IMR-90 (cell line): Measurements from ENCODE around the gene SLC40A1. TPM values are rescaled to one million over a fixed set of nuclear protein-coding genes. Genes with fewer than 3 reads are reported as not detected.

Source experiments
- ATAC-seq: fragments of 200-7000 bp; cut with Tn5 transposase; 2 replicates; pipeline ENCODE4 v1.9.1; 2020; ENCODE audit warnings: low read depth, mild to moderate bottlenecking, moderate library complexity
- BruUV-seq: library from RNA; stranded (reverse); fragments of 400-500 nt; replicated peaks from 2 replicates; lab custom pipeline; 2021; lab: Mats Ljungman, UMichigan
- CTCF ChIA-PET: fragments of 300-600 bp; formaldehyde crosslinking; extraction: SDS; loops from one replicate; lab custom pipeline; 2021; ENCODE audit warnings: antibody characterized with exemption; lab: Yijun Ruan, JAX
- POLR2A ChIA-PET: fragments of 300-600 bp; sonication (Branson Sonifier 250); formaldehyde crosslinking; loops from one replicate; lab custom pipeline; 2022; ENCODE audit warnings: antibody characterized with exemption; ENCODE audit not compliant: unreplicated experiment; lab: Charles Lee
- DNase-seq: peaks from one replicate; pipeline ENCODE4 v3.0.0; 2013
- H2AFZ ChIP-seq: replicated peaks from 2 replicates; pipeline ENCODE3; 2013; ENCODE audit warnings: low read length, mild to moderate bottlenecking; ENCODE audit not compliant: poor library complexity
- H2AK5ac ChIP-seq: 2 replicates; pipeline ENCODE4 v1.6.1; 2013; ENCODE audit warnings: low read depth, low read length, inconsistent platforms
- H2AK9ac ChIP-seq: replicated peaks from 2 replicates; pipeline ENCODE3; 2013; ENCODE audit warnings: mild to moderate bottlenecking, low read depth, low read length, moderate library complexity; ENCODE audit not compliant: poor library complexity
- H2BK120ac ChIP-seq: 2 replicates; pipeline ENCODE4 v1.6.1; 2013; ENCODE audit warnings: low read depth, low read length, inconsistent platforms
- H2BK15ac ChIP-seq: 3 replicates; pipeline ENCODE4 v1.6.1; 2013; ENCODE audit warnings: low read depth, low read length, inconsistent platforms
- H2BK20ac ChIP-seq: 2 replicates; pipeline ENCODE4 v1.6.1; 2013; ENCODE audit warnings: low read depth, mild to moderate bottlenecking, inconsistent platforms, low read length, moderate library complexity
- H2BK5ac ChIP-seq: 2 replicates; pipeline ENCODE4 v1.6.1; 2013; ENCODE audit warnings: mild to moderate bottlenecking, low read depth, low read length, inconsistent platforms; ENCODE audit not compliant: poor library complexity, severe bottlenecking
- H3K14ac ChIP-seq: replicated peaks from 2 replicates; pipeline ENCODE4 v1.6.1; 2013; ENCODE audit warnings: low read depth, low read length, inconsistent platforms
- H3K18ac ChIP-seq: 2 replicates; pipeline ENCODE4 v1.6.1; 2013; ENCODE audit warnings: low read depth, low read length, control low read depth
- H3K23ac ChIP-seq: 2 replicates; pipeline ENCODE4 v1.6.1; 2013; ENCODE audit warnings: low read depth, low read length, inconsistent platforms
- H3K27ac ChIP-seq: 2 replicates; pipeline ENCODE4 v1.5.1; 2013; ENCODE audit warnings: mild to moderate bottlenecking, control low read depth, low read length; ENCODE audit not compliant: insufficient read depth
- H3K27me3 ChIP-seq: 2 replicates; pipeline ENCODE4 v1.6.1; 2013; ENCODE audit warnings: low read length; ENCODE audit not compliant: control insufficient read depth, insufficient read depth
- H3K36me3 ChIP-seq: 2 replicates; pipeline ENCODE4 v1.6.1; 2013; ENCODE audit warnings: low read length, mixed read lengths; ENCODE audit not compliant: control insufficient read depth, insufficient read depth
- H3K4ac ChIP-seq: 2 replicates; pipeline ENCODE4 v1.6.1; 2013; ENCODE audit warnings: low read depth, low read length, inconsistent platforms
- H3K4me1 ChIP-seq: 2 replicates; pipeline ENCODE4 v1.6.1; 2013; ENCODE audit warnings: low read length, mixed read lengths; ENCODE audit not compliant: control insufficient read depth, insufficient read depth
- H3K4me2 ChIP-seq: 2 replicates; pipeline ENCODE4 v1.6.1; 2013; ENCODE audit warnings: low read depth, mild to moderate bottlenecking, control low read depth, low read length, moderate library complexity
- H3K4me3 ChIP-seq: 2 replicates; pipeline ENCODE4 v1.5.1; 2013; ENCODE audit warnings: low read depth, mild to moderate bottlenecking, control low read depth, low read length, moderate library complexity; ENCODE audit not compliant: insufficient read depth
- H3K56ac ChIP-seq: 2 replicates; pipeline ENCODE4 v1.6.1; 2013; ENCODE audit warnings: low read length, inconsistent platforms; ENCODE audit not compliant: insufficient read depth; ENCODE audit errors: extremely low read depth
- H3K79me1 ChIP-seq, 2 experiments: 2 replicates each; pipeline ENCODE4 v1.6.1; 2013; ENCODE audit warnings: low read length in 2 of 2, inconsistent platforms in 1 of 2, low read depth in 1 of 2
- H3K9ac ChIP-seq: 2 replicates; pipeline ENCODE4 v1.6.1; 2013; ENCODE audit warnings: low read depth, low read length, control low read depth
- H3K9me1 ChIP-seq: 2 replicates; pipeline ENCODE4 v1.6.1; 2013; ENCODE audit warnings: low read length, inconsistent platforms; ENCODE audit not compliant: insufficient read depth
- H3K9me3 ChIP-seq: 2 replicates; pipeline ENCODE4 v1.6.1; 2013; ENCODE audit warnings: low read length; ENCODE audit not compliant: control insufficient read depth, insufficient read depth
- H4K20me1 ChIP-seq: 2 replicates; pipeline ENCODE4 v1.6.1; 2013; ENCODE audit warnings: low read length, inconsistent platforms; ENCODE audit not compliant: insufficient read depth
- H4K5ac ChIP-seq: 2 replicates; pipeline ENCODE4 v1.6.1; 2013; ENCODE audit warnings: mild to moderate bottlenecking, low read depth, low read length, control low read depth
- H4K8ac ChIP-seq, 2 experiments: 2 replicates each; pipeline ENCODE4 v1.6.1; 2013; ENCODE audit warnings: low read depth in 2 of 2, low read length in 2 of 2, control low read depth in 1 of 2, inconsistent platforms in 1 of 2
- H4K91ac ChIP-seq: 2 replicates; pipeline ENCODE4 v1.6.1; 2013; ENCODE audit warnings: low read depth, low read length, inconsistent platforms; ENCODE audit not compliant: insufficient read depth
- BHLHE40 ChIP-seq: fragments of 150-350 bp; IDR thresholded peaks from 2 replicates; pipeline ENCODE4 v1.6.1; 2016; ENCODE audit warnings: mild to moderate bottlenecking, low read depth, low read length
- CEBPB ChIP-seq: IDR thresholded peaks from 2 replicates; pipeline ENCODE4 v1.6.1; 2012; ENCODE audit warnings: low read depth, low read length, improper control_type of control experiment
- CHD1 ChIP-seq: IDR thresholded peaks from 2 replicates; pipeline ENCODE4 v1.6.1; 2012; ENCODE audit warnings: low read depth, low read length, improper control_type of control experiment
- CTCF ChIP-seq: conservative IDR thresholded peaks from 2 replicates; pipeline ENCODE4 v1.5.1; 2012; ENCODE audit warnings: mild to moderate bottlenecking, low read depth, low read length, improper control_type of control experiment
- FOS ChIP-seq: fragments of 150-350 bp; IDR thresholded peaks from 2 replicates; pipeline ENCODE4 v1.6.1; 2016; ENCODE audit warnings: low read depth, low read length
- MAFK ChIP-seq: IDR thresholded peaks from 2 replicates; pipeline ENCODE4 v1.6.1; 2012; ENCODE audit warnings: low read depth, low read length, improper control_type of control experiment
- MAZ ChIP-seq: IDR thresholded peaks from 2 replicates; pipeline ENCODE4 v1.6.1; 2012; ENCODE audit warnings: low read depth, mild to moderate bottlenecking, low read length, improper control_type of control experiment, moderate library complexity, borderline replicate concordance
- NFE2L2 ChIP-seq: fragments of 150-350 bp; IDR thresholded peaks from 2 replicates; pipeline ENCODE4 v1.6.1; 2016; ENCODE audit warnings: low read depth, mild to moderate bottlenecking, low read length
- RAD21 ChIP-seq: IDR thresholded peaks from 2 replicates; pipeline ENCODE4 v1.6.1; 2012; ENCODE audit warnings: low read length, improper control_type of control experiment
- RCOR1 ChIP-seq: IDR thresholded peaks from 2 replicates; pipeline ENCODE4 v1.6.1; 2012; ENCODE audit warnings: mild to moderate bottlenecking, low read length, improper control_type of control experiment; ENCODE audit not compliant: insufficient replicate concordance
- RFX5 ChIP-seq: IDR thresholded peaks from 2 replicates; pipeline ENCODE4 v1.8.0; 2012; ENCODE audit warnings: low read depth, mild to moderate bottlenecking, low read length, moderate library complexity
- SMC3 ChIP-seq: fragments of 150-350 bp; IDR thresholded peaks from 2 replicates; pipeline ENCODE4 v1.6.1; 2016; ENCODE audit warnings: low read depth, mild to moderate bottlenecking, antibody characterized with exemption, low read length, moderate library complexity
- WGBS, 2 experiments: methylation state at CpG; one replicate each; pipeline versions ENCODE4 v1.1.5 to v1.1.7; 2013; ENCODE audit warnings: missing lambda C conversion rate in 2 of 2; ENCODE audit not compliant: insufficient read length in 1 of 2; ENCODE audit errors: extremely low coverage in 2 of 2; 5-methylcytosine and 5-hydroxymethylcytosine counted together
- dilution Hi-C: fragments of 300-500 bp; cut with HindIII; formaldehyde crosslinking; loops from one replicate; pipeline ENCODE4 v1.14.3; 2018; ENCODE audit warnings: low sequenced_read_pairs; ENCODE audit not compliant: unreplicated experiment
- in situ Hi-C: fragments of 300-500 bp; cut with MboI; formaldehyde crosslinking; loops from 3 replicates; pipeline ENCODE4 v1.14.3; 2019; ENCODE audit warnings: low sequenced_read_pairs, inconsistent platforms, mixed read lengths
- intact Hi-C: fragments of 100-400 bp; cut with micrococcal nuclease; formaldehyde crosslinking; loops from 2 replicates; pipeline ENCODE4 v1.10.0; 2022
- polyA plus RNA-seq, 3 experiments: library from polyadenylated mRNA; depleted of rRNA; stranded (reverse); fragments of >200 nt; gene quantifications; 2 replicates each; pipeline ENCODE4 v1.2.3, GENCODE V29; 2012; ENCODE audit warnings: low replicate concordance in 1 of 3
- total RNA-seq: library from RNA; depleted of rRNA; stranded (reverse); fragments of >200 nt; gene quantifications from 2 replicates; pipeline ENCODE4 v1.2.3, GENCODE V29; 2012
- TF ChIP-seq, protein P1 (sequence below): fragments of 150-350 bp; IDR thresholded peaks from 2 replicates; pipeline ENCODE4 v1.6.1; 2016; ENCODE audit warnings: low read depth, mild to moderate bottlenecking, low read length, moderate library complexity, borderline replicate concordance

The SLC40A1 gene
- total and polyA plus RNA-seq, 2 of the 4 experiments (the other 2 are of a cell fraction) = 1.5 to 5.0 TPM

DNA sequence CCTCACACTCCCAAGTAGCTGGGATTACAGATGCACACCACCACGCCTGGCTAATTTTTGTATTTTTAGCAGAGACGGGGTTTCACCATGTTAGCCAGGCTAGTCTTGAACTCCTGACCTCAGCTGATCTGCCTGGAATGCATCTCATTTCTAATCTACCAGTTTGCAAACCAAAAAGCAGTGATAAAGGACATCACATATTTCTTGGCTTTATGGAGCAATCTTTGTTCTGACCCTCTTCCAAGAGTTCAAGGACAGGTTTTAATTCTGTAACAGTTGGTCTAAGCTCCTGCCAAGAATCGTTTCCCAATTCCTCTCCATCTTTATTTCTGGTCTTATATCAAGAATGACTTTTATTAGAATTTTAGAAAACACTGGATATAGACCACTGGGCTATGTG lies 67.7 kb downstream of the SLC40A1 start:
- H3K9me1 ChIP-seq = no peaks in the 10 kb centered on the region
- no peaks in the 10 kb centered on the region for H3K36me3 ChIP-seq
- TF ChIP-seq MAFK (no peak), MAZ (no peak), RFX5 (no peak), RCOR1 (no peak), FOS (no peak), RAD21 (no peak), BHLHE40 (no peak), CEBPB (no peak), NFE2L2 (no peak), CHD1 (no peak), SMC3 (no peak), CTCF (no peak)
- TF ChIP-seq, protein P1, sequence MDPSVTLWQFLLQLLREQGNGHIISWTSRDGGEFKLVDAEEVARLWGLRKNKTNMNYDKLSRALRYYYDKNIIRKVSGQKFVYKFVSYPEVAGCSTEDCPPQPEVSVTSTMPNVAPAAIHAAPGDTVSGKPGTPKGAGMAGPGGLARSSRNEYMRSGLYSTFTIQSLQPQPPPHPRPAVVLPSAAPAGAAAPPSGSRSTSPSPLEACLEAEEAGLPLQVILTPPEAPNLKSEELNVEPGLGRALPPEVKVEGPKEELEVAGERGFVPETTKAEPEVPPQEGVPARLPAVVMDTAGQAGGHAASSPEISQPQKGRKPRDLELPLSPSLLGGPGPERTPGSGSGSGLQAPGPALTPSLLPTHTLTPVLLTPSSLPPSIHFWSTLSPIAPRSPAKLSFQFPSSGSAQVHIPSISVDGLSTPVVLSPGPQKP = no peak
- no peak overlapping the region for H3K4me3 ChIP-seq
- H2AK5ac ChIP-seq = no peak overlapping the region
- no peak overlapping the region for H2AFZ ChIP-seq
- no peak overlapping the region for H2AK9ac ChIP-seq
- H4K20me1 ChIP-seq = no peaks in the 10 kb centered on the region
- dilution Hi-C loops (no loop called here), in situ Hi-C loops (no loop called here), intact Hi-C loops (no loop called here)
- no peaks in the 10 kb centered on the region for H3K27me3 ChIP-seq
- H4K5ac ChIP-seq = no peak overlapping the region
- BruUV-seq = no TSS peak
- H3K23ac ChIP-seq = no peak overlapping the region
- H3K14ac ChIP-seq = no peak overlapping the region
- no peak overlapping the region for H3K18ac ChIP-seq
- H3K4ac ChIP-seq = no peak overlapping the region
- H3K4me1 ChIP-seq = no peaks in the 10 kb centered on the region
- WGBS, 2 experiments = 100% methylated on average over 1 of the region's 3 CpGs; no CpG with 5 or more reads in 1 of the 2 experiments
- ChIA-PET CTCF (interaction anchor here (1.2 kb wide), 1 partner anchor 10 kb away, joined by 3 read pairs; no protein-coding TSS in a partner anchor), POLR2A (interaction anchor here (0.7 kb wide), 1 partner anchor 105 kb away, joined by 4 read pairs; no protein-coding TSS in a partner anchor)
- no peak overlapping the region for H4K91ac ChIP-seq
- H4K8ac ChIP-seq = no peak overlapping the region
- no peak overlapping the region for H3K4me2 ChIP-seq
- H3K27ac ChIP-seq = no peak overlapping the region
- ATAC-seq (no peak), DNase-seq (no peak)
- H2BK5ac ChIP-seq = no peak overlapping the region
- H2BK120ac ChIP-seq = no peak overlapping the region
- H3K9me3 ChIP-seq = peaks cover 2% of the 10 kb centered on the region
- no peak overlapping the region for H3K56ac ChIP-seq
- no peak overlapping the region for H3K9ac ChIP-seq
- H2BK15ac ChIP-seq = no peak overlapping the region
- H2BK20ac ChIP-seq = no peak overlapping the region
- no peaks in the 10 kb centered on the region for H3K79me1 ChIP-seq
